GM12874 (cell line): ENCODE results near the gene QRFP.

Source experiments
- TF ChIP-seq, protein P1 (sequence below): IDR thresholded peaks from 2 replicates; pipeline ENCODE4 v1.5.1; 2011; ENCODE audit warnings: low read depth, mild to moderate bottlenecking, control low read depth, low read length, moderate library complexity; ENCODE audit not compliant: insufficient read depth

The QRFP gene

DNA sequence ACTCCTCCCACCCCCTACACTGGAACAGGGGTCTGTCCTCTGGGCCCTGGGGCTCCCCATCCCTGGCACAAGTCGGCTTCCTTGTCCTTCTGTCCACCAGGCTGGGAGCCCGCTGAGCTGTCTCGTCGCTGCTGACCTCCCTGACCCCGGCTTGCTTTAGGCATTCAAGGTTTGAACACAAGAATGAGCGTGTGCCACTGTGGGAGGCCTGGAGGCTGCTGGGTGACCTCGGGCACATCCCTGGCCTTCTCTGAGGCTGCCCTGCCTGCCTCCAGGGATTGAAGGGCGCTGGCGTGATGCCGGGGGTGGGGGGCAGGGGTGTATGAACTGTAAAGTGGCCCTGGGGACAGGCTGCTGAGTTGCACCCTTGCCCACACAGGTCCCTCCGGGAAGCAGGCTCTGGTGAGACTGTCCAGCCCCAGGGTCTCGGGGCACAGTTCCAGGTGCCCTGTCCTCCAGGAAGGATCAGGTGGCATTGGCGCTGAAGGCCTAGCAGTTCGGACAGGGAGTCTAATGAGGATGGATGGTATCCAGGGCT lies 24.2 kb upstream of the QRFP start:
- TF ChIP-seq, protein P1, sequence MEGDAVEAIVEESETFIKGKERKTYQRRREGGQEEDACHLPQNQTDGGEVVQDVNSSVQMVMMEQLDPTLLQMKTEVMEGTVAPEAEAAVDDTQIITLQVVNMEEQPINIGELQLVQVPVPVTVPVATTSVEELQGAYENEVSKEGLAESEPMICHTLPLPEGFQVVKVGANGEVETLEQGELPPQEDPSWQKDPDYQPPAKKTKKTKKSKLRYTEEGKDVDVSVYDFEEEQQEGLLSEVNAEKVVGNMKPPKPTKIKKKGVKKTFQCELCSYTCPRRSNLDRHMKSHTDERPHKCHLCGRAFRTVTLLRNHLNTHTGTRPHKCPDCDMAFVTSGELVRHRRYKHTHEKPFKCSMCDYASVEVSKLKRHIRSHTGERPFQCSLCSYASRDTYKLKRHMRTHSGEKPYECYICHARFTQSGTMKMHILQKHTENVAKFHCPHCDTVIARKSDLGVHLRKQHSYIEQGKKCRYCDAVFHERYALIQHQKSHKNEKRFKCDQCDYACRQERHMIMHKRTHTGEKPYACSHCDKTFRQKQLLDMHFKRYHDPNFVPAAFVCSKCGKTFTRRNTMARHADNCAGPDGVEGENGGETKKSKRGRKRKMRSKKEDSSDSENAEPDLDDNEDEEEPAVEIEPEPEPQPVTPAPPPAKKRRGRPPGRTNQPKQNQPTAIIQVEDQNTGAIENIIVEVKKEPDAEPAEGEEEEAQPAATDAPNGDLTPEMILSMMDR: no peak

DNA sequence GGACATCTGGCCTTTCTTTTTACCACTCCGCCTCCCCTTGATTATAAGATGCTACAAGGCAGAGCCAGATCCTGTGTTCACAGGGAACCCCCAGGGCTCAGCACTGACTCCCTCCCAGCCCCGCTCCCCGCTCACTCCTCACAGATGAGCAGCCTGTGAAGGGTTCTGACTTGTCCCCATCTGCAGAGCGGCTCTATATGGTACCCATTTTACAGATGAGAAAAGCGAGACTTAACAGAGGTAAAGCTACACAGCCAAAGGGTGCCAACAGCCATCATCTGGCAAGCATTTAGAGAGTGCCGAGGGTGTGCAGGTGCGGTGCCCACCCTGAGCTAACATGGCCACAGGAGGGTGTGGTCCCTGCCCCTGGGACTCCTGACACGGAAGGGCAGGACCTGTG lies 23.6 kb upstream of the QRFP start:
- TF ChIP-seq, protein P1: no peak

DNA sequence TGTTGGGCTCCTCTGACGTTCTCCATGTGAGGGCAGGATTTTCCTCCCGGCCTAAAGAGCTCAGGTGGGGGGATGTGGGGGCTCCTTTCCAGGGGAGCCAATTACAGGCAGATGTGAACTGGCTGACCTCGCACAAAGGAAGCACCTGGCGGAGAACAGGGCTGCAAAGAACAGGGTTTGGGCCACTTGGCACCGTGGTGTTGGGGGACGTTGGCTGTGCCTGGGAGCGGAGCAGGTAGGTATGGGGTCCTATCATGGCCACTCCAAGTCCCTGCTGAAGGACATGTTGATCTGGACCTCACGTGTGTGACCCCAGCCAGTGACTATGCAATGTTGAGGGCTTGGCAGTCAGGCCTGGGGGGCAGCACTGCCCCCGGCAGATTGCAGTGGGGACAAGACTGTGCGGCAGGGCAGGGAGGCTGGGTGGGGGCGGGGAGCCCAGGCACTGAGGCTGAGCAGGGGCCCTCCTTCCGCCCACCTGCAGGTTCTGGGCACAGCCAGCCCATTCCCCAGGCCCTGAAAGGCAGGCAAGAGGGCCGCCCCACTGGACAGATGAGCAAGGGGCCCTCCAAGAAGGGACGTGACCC lies 23.0 kb upstream of the QRFP start:
- TF ChIP-seq, protein P1: no peak

DNA sequence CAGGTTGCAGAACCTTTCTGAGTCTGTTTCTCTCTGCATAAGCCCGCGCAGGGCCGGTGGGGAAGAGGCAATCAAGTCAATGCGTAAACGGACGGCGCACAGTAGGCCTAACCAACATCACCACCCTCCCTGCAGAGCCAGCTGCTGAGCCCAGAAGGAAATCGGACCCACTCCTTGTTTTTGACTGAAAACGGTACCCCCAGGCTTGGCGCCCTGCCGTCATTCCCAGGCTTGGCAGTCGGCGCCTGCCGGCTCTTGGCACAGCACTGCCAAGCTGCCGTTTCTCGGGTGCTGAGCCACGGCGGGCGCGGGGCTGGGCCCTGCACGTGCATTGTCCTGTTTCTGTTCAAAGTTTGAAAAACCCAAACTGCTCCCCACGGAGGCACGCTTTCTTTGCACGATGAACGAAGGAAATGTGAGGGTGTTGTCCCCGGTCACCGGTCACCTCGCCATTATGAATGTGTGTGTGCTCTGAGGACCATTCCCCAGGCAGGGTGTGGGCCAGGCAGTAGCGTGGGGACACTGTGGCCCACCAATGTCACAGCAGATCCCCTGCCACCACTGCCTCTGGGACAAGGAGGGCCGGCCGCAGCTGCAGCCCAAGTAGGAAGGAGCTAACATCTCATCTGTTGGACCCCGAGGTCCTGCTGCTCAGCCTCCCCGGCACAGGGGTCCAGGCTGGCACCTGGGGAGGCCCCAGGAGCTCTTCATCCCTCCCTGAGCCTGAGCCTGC lies 22.4 kb upstream of the QRFP start:
- TF ChIP-seq, protein P1: no peak

DNA sequence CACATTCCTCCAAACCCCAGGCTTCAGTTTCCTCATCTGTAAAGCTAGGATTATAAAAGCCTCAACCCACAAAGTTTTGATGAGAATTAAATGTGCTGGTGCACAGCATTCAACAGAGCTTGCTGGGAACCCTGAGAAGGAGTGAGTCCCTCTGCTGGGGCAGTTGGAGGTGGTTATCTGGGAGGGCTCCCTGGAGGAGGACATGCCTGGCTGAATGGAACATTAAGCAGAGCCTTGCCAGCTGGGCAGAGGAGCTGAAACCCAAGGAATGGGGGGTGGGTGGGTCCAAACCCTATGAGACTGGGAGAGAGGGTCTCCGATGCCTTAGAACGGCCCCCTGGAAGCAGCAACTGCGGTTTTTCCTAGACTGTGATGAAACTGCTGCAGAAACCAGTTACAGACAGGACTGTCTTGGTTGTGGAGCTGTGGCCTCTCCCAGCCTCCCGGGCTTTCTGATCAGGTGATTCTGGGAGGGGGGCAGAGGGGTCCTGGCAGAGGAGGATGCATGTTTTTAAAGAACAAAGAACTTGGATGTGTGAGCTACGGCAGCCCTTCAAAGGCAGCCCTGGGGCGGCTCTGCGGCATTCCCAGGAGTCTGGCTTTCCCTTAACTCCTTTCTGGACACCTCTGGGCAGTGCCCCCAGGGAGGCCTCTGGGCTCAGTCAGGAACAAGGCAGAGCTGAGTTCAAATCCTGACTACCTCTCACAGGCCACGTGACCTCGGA lies 21.7 kb upstream of the QRFP start:
- TF ChIP-seq, protein P1: no peak

DNA sequence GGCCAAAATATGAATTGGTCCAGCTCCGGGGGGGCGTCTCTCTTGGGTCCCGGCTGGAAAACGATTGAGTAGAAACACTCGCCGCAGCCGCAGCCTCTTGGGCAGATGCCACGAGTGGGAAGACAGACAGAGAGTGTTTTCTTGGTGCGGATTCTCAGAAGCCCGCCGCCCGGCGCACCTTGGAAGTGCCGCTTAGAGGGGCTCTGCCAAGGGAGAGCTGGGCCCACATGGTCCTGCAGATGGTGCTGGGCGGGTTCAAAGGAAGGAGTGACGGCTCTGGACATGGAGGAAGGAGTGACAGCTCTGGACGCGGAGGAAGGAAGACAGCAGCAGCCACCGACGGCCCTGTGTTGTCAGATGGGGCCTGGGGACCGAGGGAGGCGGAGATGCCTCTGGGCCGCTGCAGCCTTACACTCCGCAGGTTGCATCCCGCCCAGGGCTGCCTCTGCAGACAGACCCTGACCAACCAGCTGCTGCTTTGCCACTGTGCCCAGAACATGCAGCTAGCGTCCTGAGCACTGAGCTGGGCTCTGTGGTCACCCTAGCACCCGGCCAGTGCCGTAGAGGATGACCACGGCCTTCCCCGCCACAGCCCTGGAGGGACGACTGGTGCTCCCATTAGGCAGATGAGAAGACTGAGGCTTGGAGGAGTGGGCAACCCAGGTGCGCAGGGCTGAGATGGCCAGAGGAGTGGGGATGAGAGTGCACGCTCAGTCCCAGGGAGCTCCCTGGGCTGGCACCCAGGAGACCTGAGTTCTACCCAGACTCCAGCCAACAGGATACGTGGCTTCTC lies 20.8 kb upstream of the QRFP start:
- TF ChIP-seq, protein P1: no peak

DNA sequence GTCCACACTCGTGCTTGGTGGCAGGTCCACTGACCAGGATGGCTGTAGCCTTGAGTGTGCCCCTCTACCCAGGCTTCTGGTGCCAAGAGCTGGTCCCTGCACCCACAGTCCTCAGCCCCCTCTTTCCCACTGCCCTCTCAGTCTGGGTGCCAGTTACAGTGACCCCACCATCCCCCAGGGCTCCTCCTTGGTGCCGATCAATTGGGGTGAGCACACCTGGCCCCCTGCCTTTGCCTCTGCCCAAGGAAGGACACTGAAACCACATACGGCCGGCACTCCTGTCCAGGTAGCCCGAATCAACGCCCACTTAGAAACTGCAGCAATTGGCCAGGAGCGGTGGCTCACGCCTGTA lies 18.5 kb upstream of the QRFP start:
- TF ChIP-seq, protein P1: no peak
